ENCODE data around the gene ELOA. TPM values are rescaled to one million over a fixed set of nuclear protein-coding genes. Genes with fewer than 3 reads are reported as not detected.

ELOA gene
- total RNA-seq = 28.8 TPM
- long read RNA-seq, full-length matches to known transcripts = 12 of 40 reads
- long read RNA-seq, partial matches to known transcripts = 26 of 40 reads
- long read RNA-seq, other reads (novel, unspliced or antisense) = 2 of 40 reads

DNA sequence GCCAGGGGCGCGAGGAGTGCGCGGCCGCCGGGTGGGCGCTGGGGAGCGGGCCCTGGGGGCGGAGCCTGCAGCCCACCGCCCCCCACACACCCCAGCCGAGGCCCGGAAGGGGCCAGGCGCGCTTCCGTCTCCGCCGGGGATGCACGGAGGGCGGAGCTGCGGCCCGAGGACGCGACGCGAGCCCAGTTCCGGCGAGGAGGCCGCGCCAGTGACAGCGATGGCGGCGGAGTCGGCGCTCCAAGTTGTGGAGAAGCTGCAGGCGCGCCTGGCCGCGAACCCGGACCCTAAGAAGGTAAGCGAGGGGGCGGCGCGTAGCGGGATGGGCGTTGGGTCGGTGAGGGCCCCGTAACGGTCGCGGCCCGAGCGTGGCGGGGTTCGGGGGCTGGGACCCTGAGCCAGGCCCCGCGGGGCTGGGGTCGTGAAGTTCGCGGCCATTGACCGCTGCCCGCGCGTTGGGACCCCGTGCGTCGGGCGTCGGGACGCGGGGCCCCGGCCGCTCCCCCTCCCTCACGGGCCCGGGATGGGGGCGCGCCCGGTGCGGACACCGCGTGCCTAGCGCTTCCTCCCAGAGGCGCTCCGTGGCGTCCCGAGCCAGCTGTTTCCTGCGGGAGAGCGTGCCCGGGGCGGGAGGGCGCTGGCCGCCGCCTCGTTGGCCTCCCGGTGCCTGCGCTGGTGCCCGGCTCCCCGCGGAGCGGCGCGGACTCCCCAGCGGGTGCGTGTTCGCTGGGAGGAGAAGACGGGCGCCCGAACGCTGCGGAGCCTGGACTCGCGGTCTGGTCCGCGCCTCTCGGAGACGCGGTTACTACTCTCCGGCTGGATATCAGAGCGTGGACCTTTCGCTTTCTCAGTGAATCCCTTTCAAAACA is at the start of gene ELOA:
TSS of gene ELOA (plus strand) at position 185 of the 866 bp plus-strand sequence. CDS start at position 218, 33 bp downstream.
- DNase-seq (ENCODE audit: low spot score) = peak; percentile 91
- intact Hi-C loops (cut with DNase I) = loop anchor here (2.0 to 10.0 kb wide), 2 partner anchors 51 to 199 kb away; no protein-coding TSS in a partner anchor

- no peak for DNase-seq (ENCODE audit: low spot score)
- intact Hi-C loops (cut with DNase I) = loop anchor here (2.0 kb wide), 1 partner anchor 51 kb away; no protein-coding TSS in a partner anchor
Measured at GRCh38 chr1:23693599-23693998, 49.7 kb upstream of the ELOA start.

- no peak for DNase-seq (ENCODE audit: low spot score)
- intact Hi-C loops (cut with DNase I) = no loop called here
Measured at GRCh38 chr1:23694371-23694770, 48.9 kb upstream of the ELOA start.

DNA sequence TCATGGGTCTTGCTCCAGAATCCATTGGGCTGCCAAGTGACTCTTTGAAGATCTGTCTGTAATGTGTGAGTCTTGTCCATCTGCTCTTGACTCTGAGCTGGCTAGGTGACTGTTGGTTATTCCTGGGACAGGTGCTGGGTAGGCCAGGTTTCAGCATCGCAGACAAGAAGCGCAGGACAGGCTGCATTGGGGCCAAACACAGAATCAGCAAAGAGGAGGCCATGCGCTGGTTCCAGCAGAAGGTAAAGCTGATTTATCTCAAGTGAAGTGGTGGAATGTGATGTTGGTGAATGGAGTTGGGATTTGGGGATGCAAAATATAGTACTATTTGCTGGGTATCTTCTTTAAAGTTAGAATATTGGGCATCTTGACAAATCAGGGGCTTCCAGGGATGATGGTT is 47.6 kb upstream of the ELOA start:
- intact Hi-C loops (cut with DNase I) = no loop called here
- no peak for DNase-seq (ENCODE audit: low spot score)

DNA sequence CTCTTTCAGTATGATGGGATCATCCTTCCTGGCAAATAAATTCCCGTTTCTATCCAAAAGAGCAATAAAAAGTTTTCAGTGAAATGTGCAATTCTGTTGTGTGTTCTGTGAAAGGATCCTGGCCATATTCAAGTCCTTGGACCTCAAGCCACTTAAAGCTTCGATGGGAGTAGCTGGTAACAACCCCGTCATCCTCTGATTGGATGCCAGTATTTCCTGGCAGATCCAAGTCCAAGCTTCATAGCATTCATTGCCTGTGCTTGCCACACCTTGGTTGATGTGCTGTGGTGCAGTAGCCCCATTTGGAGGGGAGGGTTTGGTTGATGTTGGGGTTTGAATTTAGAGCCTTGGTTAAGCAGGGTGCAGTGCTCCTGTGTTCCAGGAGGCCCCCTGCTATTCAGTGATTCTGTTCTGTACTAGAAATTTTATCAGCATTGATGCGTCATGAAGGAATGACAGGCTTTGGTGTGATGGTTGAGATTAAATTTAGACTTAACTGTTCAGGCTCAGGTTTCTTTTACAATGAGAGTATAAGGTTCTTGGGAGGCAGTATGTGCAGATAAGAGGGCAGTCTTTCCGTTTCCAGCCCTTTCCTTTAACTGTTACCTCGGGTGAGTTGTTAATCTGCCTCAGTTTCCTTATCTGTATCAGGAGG is 46.8 kb upstream of the ELOA start:
- intact Hi-C loops (cut with DNase I) = no loop called here
- no peak for DNase-seq (ENCODE audit: low spot score)

- intact Hi-C loops (cut with DNase I) = no loop called here
- no peak for DNase-seq (ENCODE audit: low spot score)
Measured at GRCh38 chr1:23698466-23698865, 44.8 kb upstream of the ELOA start.

GRCh38 chr1:23699280-23700179 is 43.7 kb upstream of the ELOA start:
- DNase-seq (ENCODE audit: low spot score) = no peak
- intact Hi-C loops (cut with DNase I) = no loop called here

DNA sequence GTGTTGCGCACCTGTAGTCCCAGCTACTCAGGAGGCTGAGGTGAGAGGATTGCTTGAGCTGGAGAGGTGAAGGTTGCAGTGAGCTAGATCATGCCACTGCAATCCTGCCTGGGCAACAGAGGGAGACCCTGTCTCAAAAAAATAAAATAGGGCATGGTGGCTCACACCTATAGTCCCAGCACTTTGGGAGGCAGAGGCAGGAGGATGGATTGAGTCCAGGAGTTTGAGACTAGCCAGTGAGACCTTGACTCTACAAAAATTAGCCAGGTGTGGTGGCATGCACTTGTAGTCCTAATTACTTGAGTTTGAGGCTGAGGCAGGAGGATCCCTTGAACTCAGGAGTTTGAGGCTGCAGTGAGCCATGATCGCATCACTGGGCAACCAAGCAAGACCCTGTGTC is 42.0 kb upstream of the ELOA start:
- no peak for DNase-seq (ENCODE audit: low spot score)
- intact Hi-C loops (cut with DNase I) = no loop called here

DNA sequence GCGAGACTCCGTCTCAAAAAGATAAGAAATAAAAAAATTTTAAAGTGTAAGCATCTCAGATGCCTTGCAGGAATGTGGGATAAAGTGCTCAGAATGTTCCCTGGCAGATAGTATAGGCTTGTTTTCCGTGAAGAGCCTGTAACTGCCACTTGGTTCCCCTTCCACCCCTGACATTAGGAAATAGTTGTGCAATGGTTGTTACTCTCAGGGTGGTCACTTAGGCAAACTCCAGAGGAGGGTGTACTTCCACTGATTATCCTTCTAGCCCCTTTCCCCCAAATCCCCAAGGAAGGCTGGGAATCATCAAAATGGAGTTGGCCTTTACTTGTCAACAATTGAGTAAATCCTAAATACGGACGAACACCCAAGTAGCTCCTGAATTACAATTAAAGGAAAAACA is 41.3 kb upstream of the ELOA start:
- intact Hi-C loops (cut with DNase I) = no loop called here
- DNase-seq (ENCODE audit: low spot score) = no peak

DNA sequence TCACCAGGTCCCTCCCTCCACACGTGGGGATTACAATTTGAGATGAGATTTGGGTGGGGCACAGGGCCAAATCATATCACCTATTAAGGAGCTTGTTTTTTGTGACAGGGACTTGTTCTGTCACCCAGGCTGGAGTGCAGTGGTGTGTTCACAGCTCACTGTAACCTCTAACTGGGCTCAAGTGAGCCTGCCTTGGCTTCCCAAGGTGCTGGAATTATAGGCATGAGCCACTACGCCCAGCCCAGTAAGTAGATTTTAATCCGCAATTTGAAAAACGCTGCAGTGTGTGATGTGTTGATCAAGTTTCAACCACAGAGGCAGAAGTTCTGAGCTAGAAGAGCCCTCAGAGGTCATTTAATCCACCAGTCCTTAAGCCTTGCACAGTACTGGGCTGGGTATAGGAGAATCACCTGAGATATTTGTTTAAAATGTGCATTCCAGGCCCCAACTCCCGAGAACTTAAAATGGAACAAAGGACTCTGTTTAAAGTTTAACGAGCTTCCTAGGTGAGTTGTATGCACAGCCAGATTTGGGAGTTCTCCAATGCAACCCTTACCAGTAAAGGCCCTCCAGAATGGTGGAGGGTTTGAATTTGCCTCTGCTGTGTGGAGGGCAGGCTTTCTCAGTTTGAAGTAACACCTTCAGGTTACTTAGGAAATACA is 38.3 kb upstream of the ELOA start:
- intact Hi-C loops (cut with DNase I) = no loop called here
- no peak for DNase-seq (ENCODE audit: low spot score)

DNA sequence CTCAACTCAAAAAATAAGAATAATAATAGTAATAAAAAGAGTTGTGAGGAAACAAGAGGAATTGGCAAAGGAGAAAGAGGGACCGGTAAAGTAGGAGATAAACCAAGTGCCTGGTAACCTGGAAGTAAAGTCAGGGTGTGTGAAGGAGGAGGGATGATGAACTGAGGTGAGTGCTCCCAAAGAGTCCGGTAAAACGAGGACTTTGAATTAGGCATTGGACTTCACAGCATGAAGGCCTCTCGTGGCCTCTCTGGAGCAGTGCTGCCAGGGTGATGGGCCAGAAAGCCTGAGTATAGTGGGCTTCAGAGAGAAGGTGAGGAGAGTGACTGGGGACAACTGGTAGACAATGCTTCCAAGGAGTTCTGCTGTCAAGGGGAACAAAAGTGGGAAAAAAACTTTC is 34.0 kb upstream of the ELOA start:
- intact Hi-C loops (cut with DNase I) = no loop called here
- DNase-seq (ENCODE audit: low spot score) = no peak

- intact Hi-C loops (cut with DNase I) = no loop called here
- no peak for DNase-seq (ENCODE audit: low spot score)
Measured at GRCh38 chr1:23718482-23718881, 24.8 kb upstream of the ELOA start.

GRCh38 chr1:23719162-23719820 is 24.0 kb upstream of the ELOA start:
- intact Hi-C loops (cut with DNase I) = no loop called here
- no peak for DNase-seq (ENCODE audit: low spot score)

GRCh38 chr1:23720256-23720995 is 22.8 kb upstream of the ELOA start:
- no peak for DNase-seq (ENCODE audit: low spot score)
- intact Hi-C loops (cut with DNase I) = no loop called here

- intact Hi-C loops (cut with DNase I) = no loop called here
- no peak for DNase-seq (ENCODE audit: low spot score)
Measured at GRCh38 chr1:23722652-23723051, 20.6 kb upstream of the ELOA start.

- DNase-seq (ENCODE audit: low spot score) = no peak
- intact Hi-C loops (cut with DNase I) = no loop called here
Measured at GRCh38 chr1:23726686-23727085, 16.6 kb upstream of the ELOA start.

GRCh38 chr1:23727362-23727811 is 15.9 kb upstream of the ELOA start:
- DNase-seq (ENCODE audit: low spot score) = no peak
- intact Hi-C loops (cut with DNase I) = no loop called here
